ENCODE measurements around the gene EXO5.

- TF ChIP-seq CTCF (IDR thresholded peaks at IDR 0.05; ENCODE audit: low read length), result no peak
- TF ChIP-seq EZH2 (IDR thresholded peaks at IDR 0.05; ENCODE audit: borderline replicate concordance, low read length), result no peak
These were observed at the start of gene EXO5 for GRCh38 chr1:40508375-40509341.

All from OCI-LY1 (cell line).